Suprapubic skin (tissue), 4 donors: ENCODE measurements around the gene THBS3. TPM values are rescaled to one million over a fixed set of nuclear protein-coding genes. Genes with fewer than 3 reads are reported as not detected.
A peak's percentile ranks its signal among the peaks of the same experiment; 100 is the strongest.
"Not testable (repeated sequence)": the region's sequence is repeated elsewhere in the genome, so short reads cannot be mapped to it uniquely, and the experiment has no call there.

Source experiments
- DNase-seq, 2 donors: peaks; one replicate each; pipeline ENCODE4 v3.0.0-alpha.2; 2019; ENCODE audit warnings: low spot score in 2 of 2
- H3K27ac ChIP-seq: fragments of 200-600 bp; sonication (generic); one replicate; pipeline ENCODE4 v1.5.1; 2019
- H3K27me3 ChIP-seq: fragments of 200-600 bp; sonication (generic); one replicate; pipeline ENCODE4 v1.5.1; 2019
- H3K36me3 ChIP-seq: fragments of 200-600 bp; sonication (generic); one replicate; pipeline ENCODE4 v1.5.1; 2019
- H3K4me1 ChIP-seq: fragments of 200-600 bp; sonication (generic); one replicate; pipeline ENCODE4 v1.5.1; 2019
- H3K4me3 ChIP-seq: fragments of 200-600 bp; sonication (generic); one replicate; pipeline ENCODE4 v1.5.1; 2019; ENCODE audit warnings: mild to moderate bottlenecking
- H3K9me3 ChIP-seq: fragments of 200-600 bp; sonication (generic); one replicate; pipeline ENCODE4 v1.5.1; 2019
- CTCF ChIP-seq, 2 donors: fragments of 200-600 bp in 1 of 2; fragments of 450-650 bp in 1 of 2; sonication (generic) in 1 of 2; IDR thresholded peaks; one replicate each; pipeline ENCODE4 v1.5.1; 2016 to 2019; ENCODE audit warnings: antibody characterized with exemption in 2 of 2, mild to moderate bottlenecking in 1 of 2, moderate library complexity in 1 of 2
- EP300 ChIP-seq: sonication (generic); formaldehyde crosslinking; IDR thresholded peaks from one replicate; pipeline ENCODE4 v1.6.1; 2017; ENCODE audit warnings: antibody characterized with exemption
- POLR2A ChIP-seq, 2 donors: fragments of 450-650 bp; IDR thresholded peaks; one replicate each; pipeline ENCODE4 v1.6.1; 2017; ENCODE audit warnings: antibody characterized with exemption in 2 of 2, mild to moderate bottlenecking in 2 of 2, moderate library complexity in 2 of 2
- POLR2AphosphoS5 ChIP-seq, 3 donors: sonication (generic); formaldehyde crosslinking; IDR thresholded peaks; one replicate each; pipeline ENCODE4 v1.6.1; 2017; ENCODE audit warnings: antibody characterized with exemption in 3 of 3
- WGBS: methylation state at CpG from one replicate; pipeline ENCODE4 v1.1.5; 2018; 5-methylcytosine and 5-hydroxymethylcytosine counted together
- total RNA-seq, 4 donors: library from RNA; depleted of rRNA; stranded (reverse); fragments of >200 nt; gene quantifications; one replicate each; pipeline ENCODE4 v1.1.0, GENCODE V29; 2016

The THBS3 gene
- total RNA-seq, 4 donors from 2014 or later, result 21.4 to 90.8 (median 26.7) TPM

- peaks cover 13% of the 10 kb centered on the region for H3K27me3 ChIP-seq
- H3K27ac ChIP-seq, result no peak overlapping the region
- 94% methylated on average over 2 of the region's 2 CpGs for WGBS
- no peak overlapping the region for H3K4me3 ChIP-seq
- H3K4me1 ChIP-seq, result peaks cover 42% of the 10 kb centered on the region
- peak in 1 of 2 donors; percentile 32 for DNase-seq
- H3K36me3 ChIP-seq, result peaks cover 21% of the 10 kb centered on the region
- TF ChIP-seq CTCF (IDR thresholded peaks at IDR 0.05) (no peak), EP300 (no peak), POLR2AphosphoS5 (IDR thresholded peaks at IDR 0.05) (no peak), POLR2A (IDR thresholded peaks at IDR 0.05) (no peak)
- no peaks in the 10 kb centered on the region for H3K9me3 ChIP-seq
Measured at GRCh38 chr1:155170101-155170785, 37.5 kb downstream of the THBS3 start.

- Histone ChIP-seq H3K27ac (no peak overlapping the region), H3K4me3 (no peak overlapping the region), H3K36me3 (peaks cover 21% of the 10 kb centered on the region), H3K4me1 (peaks cover 40% of the 10 kb centered on the region), H3K27me3 (peaks cover 8% of the 10 kb centered on the region), H3K9me3 (no peaks in the 10 kb centered on the region)
- DNase-seq, result peak in 1 of 2 donors; percentile 29
- 59% methylated on average over 5 of the region's 5 CpGs for WGBS
- no peak for TF ChIP-seq POLR2AphosphoS5 (IDR thresholded peaks at IDR 0.05)
- no peak for TF ChIP-seq POLR2A (IDR thresholded peaks at IDR 0.05)
- no peak for TF ChIP-seq EP300
- TF ChIP-seq CTCF (IDR thresholded peaks at IDR 0.05), result no peak
Measured at GRCh38 chr1:155169541-155169940, 38.2 kb downstream of the THBS3 start.

- no peaks in the 10 kb centered on the region for H3K9me3 ChIP-seq
- H3K36me3 ChIP-seq, result peaks cover 21% of the 10 kb centered on the region
- H3K27ac ChIP-seq, result no peak overlapping the region
- peaks cover 31% of the 10 kb centered on the region for H3K4me1 ChIP-seq
- DNase-seq, result peak in 1 of 2 donors; percentile 12
- WGBS, result 83% methylated on average over 10 of the region's 10 CpGs
- no peak for TF ChIP-seq EP300
- TF ChIP-seq POLR2A (IDR thresholded peaks at IDR 0.05), result no peak
- TF ChIP-seq POLR2AphosphoS5 (IDR thresholded peaks at IDR 0.05), result no peak
- no peak for TF ChIP-seq CTCF (IDR thresholded peaks at IDR 0.05)
- no peak overlapping the region for H3K4me3 ChIP-seq
- H3K27me3 ChIP-seq, result no peaks in the 10 kb centered on the region
Measured at GRCh38 chr1:155168456-155169210, 39.1 kb downstream of the THBS3 start.

GRCh38 chr1:155168105-155168445 lies 39.6 kb downstream of the THBS3 start:
- not testable (repeated sequence) for DNase-seq, H3K4me3 ChIP-seq, H3K27ac ChIP-seq, H3K27me3 ChIP-seq, H3K9me3 ChIP-seq
- Histone ChIP-seq H3K36me3 (peaks cover 21% of the 10 kb centered on the region), H3K4me1 (peaks cover 26% of the 10 kb centered on the region)
- 37% methylated on average over 4 of the region's 4 CpGs for WGBS

- DNase-seq, result peak; percentile 93
- Histone ChIP-seq H3K4me1 (peaks cover 23% of the 10 kb centered on the region), H3K36me3 (peaks cover 21% of the 10 kb centered on the region), H3K4me3 (no peak overlapping the region), H3K27me3 (no peaks in the 10 kb centered on the region), H3K27ac (peak overlapping the region; percentile 25), H3K9me3 (no peaks in the 10 kb centered on the region)
- WGBS, result 5% methylated on average over 8 of the region's 28 CpGs
- TF ChIP-seq CTCF (IDR thresholded peaks at IDR 0.05), result peak; percentile 81 to 91
- TF ChIP-seq POLR2AphosphoS5 (IDR thresholded peaks at IDR 0.05), result no peak
Measured at GRCh38 chr1:155167166-155168104, 40.3 kb downstream of the THBS3 start.
